ENCODE measurements around the gene CSRNP3.

- no peak for TF ChIP-seq CTCF (IDR thresholded peaks at IDR 0.05)
- TF ChIP-seq POLR2A (IDR thresholded peaks at IDR 0.05), result no peak
Measured at GRCh38 chr2:165666605-165667004, 197.1 kb downstream of the CSRNP3 start.
